T-helper 9 cell (primary cell): ENCODE measurements around the gene WNT7B.

Experiments used
- DNase-seq: peaks from one replicate; pipeline ENCODE4 v3.0.0-alpha.2; 2020

WNT7B gene

DNA sequence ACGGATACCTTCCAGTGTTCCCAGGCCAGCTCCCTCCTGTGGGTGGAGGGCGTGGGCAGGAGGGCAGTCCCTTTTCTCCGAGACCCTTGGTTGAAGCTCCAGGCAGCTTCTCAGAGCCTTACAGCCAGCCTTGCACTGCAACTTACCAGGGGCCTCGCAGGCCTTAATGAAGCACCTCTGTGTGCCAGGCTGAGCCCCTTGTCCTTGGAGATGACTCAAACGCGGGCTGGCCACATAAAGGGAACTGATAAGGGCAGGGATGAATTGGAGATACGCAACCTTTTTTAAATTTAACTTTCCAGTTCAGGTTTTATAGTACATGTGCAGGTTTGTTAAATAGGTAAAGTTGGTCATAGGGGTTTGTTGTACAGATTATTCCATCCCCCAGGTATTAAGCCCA is 72.7 kb downstream of the WNT7B start:
- no peak for DNase-seq

- DNase-seq: no peak
These were observed 73.4 kb downstream of the WNT7B start for GRCh38 chr22:45903355-45904135.

- DNase-seq: no peak
These were observed 79.2 kb downstream of the WNT7B start for GRCh38 chr22:45897736-45898135.

DNA sequence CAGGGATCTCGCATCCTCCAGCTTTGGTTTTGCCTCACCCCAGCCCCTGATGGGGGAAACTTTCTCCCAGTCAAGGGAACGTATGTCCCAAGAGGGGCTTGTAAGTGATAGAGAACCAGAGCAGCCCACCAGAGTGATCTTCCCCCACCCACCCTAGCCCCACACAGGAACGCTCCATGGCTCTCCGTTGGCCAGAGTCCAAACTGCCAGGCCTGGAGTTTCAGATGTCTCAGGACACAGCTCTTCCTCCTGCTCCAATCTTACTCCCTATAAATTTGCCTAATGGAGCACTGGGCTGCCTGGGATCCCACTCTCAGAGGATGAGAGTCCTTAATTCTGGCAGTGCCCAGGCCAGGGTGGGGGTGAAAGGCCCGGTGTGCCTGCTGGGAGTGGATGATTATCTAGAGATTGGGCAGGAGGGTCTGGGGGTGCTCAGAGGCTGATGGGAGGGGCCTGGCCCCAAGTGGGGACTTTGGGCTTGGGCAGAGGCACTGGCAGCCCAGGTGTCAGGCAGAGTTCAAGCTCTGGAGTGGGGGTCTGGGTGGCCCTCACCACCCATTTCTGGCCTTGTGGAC is 79.9 kb downstream of the WNT7B start:
- DNase-seq: no peak

DNA sequence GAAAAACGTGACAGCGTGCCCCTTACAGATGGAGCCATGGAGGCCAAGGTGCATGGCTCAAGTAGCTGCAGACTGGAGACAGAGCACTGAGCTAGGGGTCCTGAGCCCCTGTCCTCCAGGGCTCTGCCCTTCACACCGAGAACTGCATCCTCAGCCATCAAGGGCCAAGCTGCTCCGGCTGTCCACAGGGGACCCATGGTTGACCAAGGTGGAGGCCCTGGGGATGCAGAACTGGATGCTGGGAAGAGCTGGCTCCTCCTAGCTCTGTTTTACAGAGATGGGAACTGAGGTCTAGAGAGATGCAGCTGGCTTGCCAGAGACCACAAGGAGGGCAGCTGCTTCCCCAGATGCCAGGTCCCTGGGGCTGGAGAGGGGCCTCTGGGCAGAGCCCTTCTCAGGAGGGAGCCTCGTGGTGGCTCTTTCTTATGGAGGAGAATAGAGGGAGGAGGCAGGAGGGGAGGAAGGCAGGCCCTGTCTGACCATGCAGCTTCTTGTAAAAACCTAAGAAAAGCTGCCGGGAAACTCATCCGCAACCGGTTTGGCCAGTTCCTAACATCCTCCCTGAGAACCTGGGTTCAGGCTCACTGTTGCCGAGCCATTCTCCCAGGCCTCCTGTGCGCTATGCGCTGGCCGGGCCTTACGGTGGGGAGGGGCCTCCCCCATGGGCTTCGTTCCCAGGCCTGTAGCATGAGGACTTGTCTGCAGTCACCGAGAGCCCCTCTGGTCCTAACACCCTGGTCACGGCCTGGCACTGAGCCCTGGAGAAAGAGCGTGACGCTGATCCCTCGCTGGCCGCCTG is 80.6 kb downstream of the WNT7B start:
- DNase-seq: no peak

DNA sequence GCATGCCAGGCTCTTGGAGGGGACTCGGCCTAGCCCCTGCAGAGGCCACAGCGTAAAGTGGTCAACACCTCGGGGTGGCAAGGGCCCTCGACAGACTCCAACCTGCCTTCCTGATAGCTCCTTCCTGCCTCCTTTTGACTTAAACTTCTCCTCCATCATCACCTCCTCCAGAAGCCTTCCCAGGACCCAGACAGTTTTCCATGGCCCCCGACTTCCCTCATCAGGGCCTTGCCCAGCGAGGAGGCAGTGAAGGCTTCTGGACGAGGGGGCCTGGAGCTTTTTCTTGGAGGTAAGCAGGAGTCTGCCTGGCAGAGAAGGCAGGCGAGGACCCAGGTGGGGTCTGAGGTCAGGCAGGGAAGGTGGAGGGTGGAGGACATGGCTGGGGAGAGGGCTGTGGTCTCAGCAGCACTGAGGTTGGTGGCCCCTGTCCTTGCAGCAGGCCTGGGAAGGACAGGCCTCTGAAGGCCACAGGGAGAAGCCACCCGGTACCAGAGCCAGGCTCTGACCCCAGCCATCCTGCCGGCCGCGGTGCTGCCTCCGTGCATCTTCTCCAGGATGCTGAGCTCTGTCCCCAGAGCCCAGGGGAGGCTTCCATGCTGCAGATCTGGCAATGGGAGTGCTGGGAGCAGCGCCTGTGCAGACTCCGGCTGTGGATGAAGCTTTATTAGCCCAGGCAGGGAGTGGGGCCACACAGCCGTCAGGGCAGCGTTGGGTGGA is 81.4 kb downstream of the WNT7B start:
- no peak for DNase-seq

GRCh38 chr22:45893516-45893915 is 83.4 kb downstream of the WNT7B start:
- DNase-seq: no peak

DNA sequence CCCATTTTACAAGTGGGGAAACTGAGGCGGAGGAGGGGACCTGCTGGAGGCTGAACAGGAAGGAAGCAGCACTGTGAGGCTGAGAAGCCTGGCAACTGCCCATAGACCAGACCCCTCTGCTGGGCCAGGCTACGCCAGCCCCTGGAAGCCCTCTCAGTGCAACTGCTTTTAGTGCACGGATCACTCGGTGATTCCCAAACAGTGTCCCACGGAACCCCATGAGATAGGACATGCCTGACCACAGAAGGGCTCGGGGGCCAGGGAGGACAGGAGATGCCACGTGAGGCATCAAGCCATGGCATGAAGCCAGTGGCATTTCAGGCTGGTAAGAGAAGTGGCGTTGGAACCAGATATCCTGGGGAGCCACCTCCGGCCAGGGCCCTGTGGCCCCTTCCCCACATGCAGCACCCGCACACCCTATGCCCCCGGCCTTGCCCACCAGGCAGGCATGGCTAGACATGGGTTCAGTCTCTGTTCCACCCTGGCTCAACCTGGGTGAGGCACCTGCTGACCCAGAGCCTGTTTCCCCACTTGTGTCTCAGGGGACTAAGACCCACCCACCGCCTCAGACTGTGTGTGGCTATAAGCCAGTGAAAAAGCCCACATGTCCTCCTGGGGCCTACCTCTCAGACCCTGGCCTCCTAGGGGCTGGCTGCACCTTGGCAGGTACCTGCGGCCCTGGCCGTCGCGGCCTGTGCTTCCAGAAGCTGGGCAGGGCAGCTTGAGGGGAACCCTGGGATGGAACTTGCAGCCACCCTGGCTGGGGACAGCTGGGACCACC is 84.1 kb downstream of the WNT7B start:
- no peak for DNase-seq

DNA sequence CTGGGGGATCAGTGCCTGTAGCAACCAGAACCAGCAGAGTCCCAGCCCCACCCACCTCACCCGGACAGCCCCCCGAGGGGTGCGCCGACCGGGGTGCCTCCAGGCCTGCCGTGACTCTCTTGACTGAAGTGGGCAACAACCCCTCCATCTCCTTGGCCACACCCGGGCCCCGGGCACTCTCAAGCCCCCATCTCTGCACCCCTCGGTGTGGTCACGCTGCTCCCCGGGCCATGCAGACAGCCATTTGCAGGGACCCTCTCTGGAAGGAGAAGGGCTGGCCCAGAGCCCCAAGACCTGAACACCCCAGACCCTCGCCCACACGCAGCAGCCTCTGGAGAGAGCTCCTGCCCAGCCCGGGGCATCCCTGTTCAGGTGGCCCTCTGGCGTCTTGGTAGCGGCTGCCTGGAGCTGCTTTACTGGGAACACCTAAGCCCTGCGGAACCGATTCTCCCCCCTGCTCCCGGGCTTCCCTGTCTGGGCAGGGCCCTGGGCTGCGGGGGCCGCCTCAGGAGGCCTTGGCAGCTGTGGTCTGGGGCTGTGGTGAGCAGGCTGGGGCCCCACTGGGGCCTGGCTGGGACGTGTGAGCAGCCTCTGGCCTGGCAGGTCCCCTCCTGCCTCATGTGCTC is 84.9 kb downstream of the WNT7B start:
- DNase-seq: no peak

- DNase-seq: no peak
These were observed 85.4 kb downstream of the WNT7B start for GRCh38 chr22:45891471-45891995.

DNA sequence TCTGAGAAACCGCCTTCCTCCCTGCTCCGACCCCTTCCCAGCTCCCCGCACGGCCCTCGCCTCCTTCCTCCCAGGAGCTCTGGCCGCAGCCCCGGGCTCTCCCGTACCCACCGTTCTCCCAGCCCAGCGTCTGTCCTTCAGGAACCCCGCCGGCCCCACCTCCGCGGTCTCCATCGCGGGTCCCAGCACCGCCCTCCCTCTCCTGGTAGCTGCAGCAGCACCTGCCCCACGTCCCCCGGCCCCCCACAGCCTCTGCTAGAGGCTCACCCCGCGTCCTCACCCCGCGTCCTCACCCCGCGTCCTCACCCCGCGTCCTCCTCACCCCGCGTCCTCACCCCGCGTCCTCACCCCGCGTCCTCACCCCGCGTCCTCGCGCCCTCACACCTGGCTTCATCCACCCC is 85.9 kb downstream of the WNT7B start:
- DNase-seq: no peak

DNA sequence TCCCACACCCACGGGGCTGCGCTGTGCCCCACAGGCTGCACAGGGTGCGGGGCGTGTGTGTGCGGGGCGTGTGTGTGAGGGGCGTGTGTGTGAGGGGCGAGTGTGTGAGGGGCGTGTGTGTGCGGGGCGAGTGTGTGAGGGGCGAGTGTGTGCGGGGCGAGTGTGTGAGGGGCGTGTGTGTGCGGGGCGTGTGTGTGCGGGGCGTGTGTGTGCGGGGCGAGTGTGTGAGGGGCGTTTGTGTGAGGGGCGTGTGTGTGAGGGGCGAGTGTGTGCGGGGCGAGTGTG is 86.7 kb downstream of the WNT7B start:
- DNase-seq: no peak

GRCh38 chr22:45889539-45890350 is 87.2 kb downstream of the WNT7B start:
- no peak for DNase-seq

DNA sequence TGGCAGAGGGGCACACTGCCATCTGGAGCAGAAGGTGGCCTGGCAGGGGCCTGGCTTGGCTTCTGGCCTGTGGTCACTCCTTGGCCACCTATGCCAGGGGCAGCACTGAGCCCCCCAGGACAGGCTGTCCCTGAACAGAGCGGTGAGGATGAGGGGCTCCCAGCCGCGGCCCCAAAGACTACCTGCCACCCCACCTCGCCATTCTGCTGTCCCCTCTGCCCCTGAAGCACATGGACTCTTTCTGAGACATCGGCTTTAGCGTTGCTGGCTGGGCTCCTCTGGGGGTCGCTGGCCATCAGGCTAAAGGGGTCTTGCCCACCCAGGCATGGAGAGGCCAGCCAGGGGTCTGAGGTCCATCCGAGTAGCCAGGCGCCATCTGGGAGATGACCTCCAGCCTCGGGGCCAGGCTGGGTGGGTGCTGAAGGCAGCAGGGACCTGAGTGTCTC is 87.8 kb downstream of the WNT7B start:
- DNase-seq: no peak

GRCh38 chr22:45888221-45889092 is 88.5 kb downstream of the WNT7B start:
- no peak for DNase-seq

DNA sequence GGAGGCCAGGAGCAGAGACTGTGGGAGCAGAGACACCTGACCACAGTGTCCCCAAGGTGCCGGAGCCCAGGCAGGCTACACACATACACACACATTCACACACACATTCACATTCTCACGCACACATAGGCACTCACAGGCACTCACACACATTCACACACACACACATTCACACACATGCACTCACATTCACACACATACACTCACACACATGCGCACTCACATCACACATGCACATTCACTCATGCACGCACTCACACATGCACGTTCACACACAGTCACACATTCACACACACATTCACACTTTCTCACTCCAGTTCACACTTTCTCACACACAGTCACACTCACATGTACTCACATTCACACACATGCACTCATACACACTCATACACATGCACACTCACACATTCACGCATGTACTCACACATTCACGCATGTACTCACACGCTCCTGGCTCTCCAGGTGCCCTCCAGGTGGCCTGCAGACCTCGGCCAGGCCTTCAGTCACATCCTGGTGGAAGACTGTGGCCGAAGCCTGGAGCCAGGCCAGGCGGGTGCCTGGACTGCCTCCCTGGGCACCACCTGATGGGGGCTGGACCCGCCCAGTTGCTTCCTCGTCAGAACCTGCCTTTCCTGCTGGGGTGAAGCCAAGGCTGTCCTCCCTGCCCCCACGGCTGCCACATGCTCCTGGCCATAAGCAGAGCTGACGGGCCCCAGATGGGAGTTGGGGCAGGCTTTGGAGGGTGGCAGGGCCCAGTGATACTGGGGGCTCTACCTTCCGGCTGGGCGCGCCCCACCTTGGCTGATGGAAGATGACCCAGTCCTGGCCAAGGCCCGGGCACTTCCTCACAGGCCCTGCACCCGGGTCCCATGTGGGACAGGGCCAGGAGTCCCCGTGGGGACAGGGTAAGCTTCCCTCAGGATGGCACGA is 89.5 kb downstream of the WNT7B start:
- no peak for DNase-seq

GRCh38 chr22:45886540-45886939 is 90.4 kb downstream of the WNT7B start:
- DNase-seq: no peak

- DNase-seq: no peak
These were observed 91.0 kb downstream of the WNT7B start for GRCh38 chr22:45885941-45886395.
